Common myeloid progenitor, CD34-positive (primary cell): ENCODE measurements around the gene TTC28.
A peak's percentile ranks its signal among the peaks of the same experiment; 100 is the strongest.
"Not testable (repeated sequence)": the region's sequence is repeated elsewhere in the genome, so short reads cannot be mapped to it uniquely, and the experiment has no call there.

Source experiments
- CTCF ChIA-PET: fragments of 350-600 bp; sonication (Branson Sonifier 250); formaldehyde crosslinking; loops from one replicate; lab custom pipeline; 2021; ENCODE audit warnings: antibody characterized with exemption; lab: Charles Lee
- POLR2A ChIA-PET: fragments of 350-600 bp; sonication (Branson Sonifier 250); formaldehyde crosslinking; loops from one replicate; lab custom pipeline; 2021; ENCODE audit warnings: antibody characterized with exemption; lab: Charles Lee
- DNase-seq, 3 donors: peaks; one replicate each; pipeline versions ENCODE4 v3.0.0 to v3.0.0-alpha.2; 2013
- H3K27ac ChIP-seq, 2 experiments: 1 replicate in 1 of 2; 2 replicates in 1 of 2; pipeline ENCODE4 v1.7.0; 2013; ENCODE audit warnings: inconsistent platforms in 2 of 2, low read length in 2 of 2, mild to moderate bottlenecking in 2 of 2, low read depth in 1 of 2, moderate library complexity in 1 of 2; ENCODE audit not compliant: severe bottlenecking in 2 of 2, insufficient read depth in 1 of 2, poor library complexity in 1 of 2
- H3K27me3 ChIP-seq, 5 experiments: replicated peaks in 2 of 5; 1 replicate in 3 of 5; 2 replicates in 2 of 5; pipeline versions ENCODE4 v1.6.1 to v1.7.0; 2013; ENCODE audit warnings: low read length in 4 of 5, mild to moderate bottlenecking in 2 of 5, moderate library complexity in 2 of 5, inconsistent platforms in 1 of 5; ENCODE audit not compliant: insufficient read depth in 5 of 5, control insufficient read depth in 4 of 5
- H3K36me3 ChIP-seq, 4 experiments: 1 replicate in 2 of 4; 2 replicates in 2 of 4; pipeline versions ENCODE4 v1.6.1 to v1.7.0; 2013; ENCODE audit warnings: low read length in 3 of 4, control low read depth in 1 of 4, mild to moderate bottlenecking in 1 of 4; ENCODE audit not compliant: control insufficient read depth in 4 of 4, insufficient read depth in 4 of 4
- H3K4me1 ChIP-seq, 4 experiments: 1 replicate in 3 of 4; 2 replicates in 1 of 4; pipeline versions ENCODE4 v1.6.1 to v1.7.1; 2013; ENCODE audit warnings: low read length in 3 of 4, mild to moderate bottlenecking in 3 of 4, control low read depth in 1 of 4, inconsistent platforms in 1 of 4, moderate library complexity in 1 of 4; ENCODE audit not compliant: control insufficient read depth in 4 of 4, insufficient read depth in 4 of 4; ENCODE audit errors: control extremely low read depth in 1 of 4
- H3K4me3 ChIP-seq, 7 experiments: 1 replicate in 4 of 7; 2 replicates in 3 of 7; pipeline versions ENCODE4 v1.5.1 to v1.7.0; 2013; ENCODE audit warnings: mild to moderate bottlenecking in 7 of 7, low read length in 6 of 7, moderate library complexity in 6 of 7, inconsistent platforms in 2 of 7, low read depth in 2 of 7, control low read depth in 1 of 7; ENCODE audit not compliant: insufficient read depth in 4 of 7, control insufficient read depth in 1 of 7; ENCODE audit errors: extremely low read depth in 1 of 7
- H3K9me3 ChIP-seq, 5 experiments: 1 replicate in 4 of 5; 2 replicates in 1 of 5; pipeline versions ENCODE4 v1.6.1 to v1.7.1; 2013; ENCODE audit warnings: low read length in 4 of 5, mild to moderate bottlenecking in 2 of 5, inconsistent platforms in 1 of 5, low read depth in 1 of 5, moderate library complexity in 1 of 5; ENCODE audit not compliant: control insufficient read depth in 4 of 5, insufficient read depth in 2 of 5; ENCODE audit errors: control extremely low read depth in 1 of 5
- WGBS: methylation state at CpG from one replicate; pipeline ENCODE4 v1.1.5; 2013; ENCODE audit not compliant: insufficient coverage; 5-methylcytosine and 5-hydroxymethylcytosine counted together

The TTC28 gene

DNA sequence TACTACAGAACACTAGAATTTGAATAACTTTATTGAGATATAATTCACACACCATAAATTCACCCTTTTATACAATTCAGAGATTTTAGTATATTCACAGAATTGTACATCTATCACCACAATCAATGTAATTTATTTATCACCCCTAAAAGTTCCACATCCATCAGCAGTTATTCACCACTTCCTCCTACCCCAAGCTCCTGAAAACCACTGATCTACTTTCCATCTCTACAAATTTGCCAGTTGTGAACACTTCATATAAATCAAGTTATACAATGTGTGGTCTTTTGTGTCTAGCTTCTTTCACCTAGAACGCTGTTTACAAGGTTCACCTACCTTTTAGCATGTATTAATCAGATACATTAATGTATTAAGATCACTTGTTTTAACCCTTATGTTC is 179.6 kb downstream of the TTC28 start:
- Histone ChIP-seq H3K4me1 (peaks cover 0 to 9% (median 3%) of the 10 kb centered on the region in 4 experiments), H3K9me3 (no peaks in the 10 kb centered on the region), H3K27ac (no peak overlapping the region), H3K36me3 (no peaks in the 10 kb centered on the region), H3K27me3 (no peaks in the 10 kb centered on the region), H3K4me3 (peak overlapping the region in 1 of 7 experiments; percentile 42)
- peak; percentile 2 to 63 (median 45) for DNase-seq
- whole genome bisulfite sequencing, result no CpG with 5 or more reads among the region's 1 CpG
- POLR2A ChIA-PET, result no interaction called here
- CTCF ChIA-PET, result no interaction called here

DNA sequence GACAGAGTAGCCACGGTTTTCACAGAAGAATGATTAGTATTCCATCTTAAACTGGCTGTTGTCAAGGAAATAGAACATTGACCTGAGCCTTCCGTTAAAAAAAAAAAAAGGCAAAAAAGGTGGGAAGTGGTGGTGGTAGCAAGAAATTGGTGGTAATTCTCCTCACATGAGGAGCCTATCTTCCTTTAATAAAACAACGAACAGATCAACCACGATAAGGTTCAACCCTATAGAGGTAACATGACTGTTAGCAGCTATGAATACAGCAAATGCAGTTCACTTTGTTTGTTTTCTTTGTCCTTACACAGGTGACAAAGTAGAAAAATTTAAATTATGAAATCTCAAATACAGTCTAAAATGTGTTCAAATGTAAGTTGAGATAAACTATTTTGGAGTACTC is 181.6 kb downstream of the TTC28 start:
- H3K27ac ChIP-seq, result no peak overlapping the region
- H3K36me3 ChIP-seq, result no peaks in the 10 kb centered on the region
- no CpG with 5 or more reads among the region's 4 CpGs for WGBS
- no peaks in the 10 kb centered on the region for H3K9me3 ChIP-seq
- no peak for DNase-seq
- H3K27me3 ChIP-seq, result no peaks in the 10 kb centered on the region
- H3K4me3 ChIP-seq, result no peak overlapping the region
- peaks cover 0 to 9% (median 3%) of the 10 kb centered on the region in 4 experiments for H3K4me1 ChIP-seq
- CTCF ChIA-PET, result no interaction called here
- POLR2A ChIA-PET, result no interaction called here

DNA sequence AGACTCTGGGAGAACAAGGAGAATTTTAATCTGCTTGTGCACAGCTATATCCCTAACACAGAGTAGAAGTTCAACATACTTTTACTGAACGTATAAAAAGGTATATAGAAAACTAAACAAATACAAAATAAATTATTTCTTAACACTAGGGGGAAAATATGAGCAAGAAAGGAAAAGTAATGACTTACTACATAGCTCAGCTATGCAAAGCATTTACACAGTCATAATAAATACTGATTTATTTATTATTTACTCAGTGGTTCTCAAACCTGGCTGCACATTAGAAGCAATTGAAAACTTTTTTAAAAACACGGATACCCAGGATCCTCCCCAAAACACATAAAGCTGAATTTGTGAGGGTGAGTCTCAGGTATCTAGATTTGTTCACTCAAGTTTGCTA is 182.5 kb downstream of the TTC28 start:
- peaks cover 0 to 9% (median 3%) of the 10 kb centered on the region in 4 experiments for H3K4me1 ChIP-seq
- no peaks in the 10 kb centered on the region for H3K27me3 ChIP-seq
- POLR2A ChIA-PET, result no interaction called here
- WGBS, result no CpG with 5 or more reads among the region's 2 CpGs
- no peak for DNase-seq
- no peak overlapping the region for H3K4me3 ChIP-seq
- no peaks in the 10 kb centered on the region for H3K36me3 ChIP-seq
- H3K27ac ChIP-seq, result no peak overlapping the region
- CTCF ChIA-PET, result no interaction called here
- H3K9me3 ChIP-seq, result no peaks in the 10 kb centered on the region

DNA sequence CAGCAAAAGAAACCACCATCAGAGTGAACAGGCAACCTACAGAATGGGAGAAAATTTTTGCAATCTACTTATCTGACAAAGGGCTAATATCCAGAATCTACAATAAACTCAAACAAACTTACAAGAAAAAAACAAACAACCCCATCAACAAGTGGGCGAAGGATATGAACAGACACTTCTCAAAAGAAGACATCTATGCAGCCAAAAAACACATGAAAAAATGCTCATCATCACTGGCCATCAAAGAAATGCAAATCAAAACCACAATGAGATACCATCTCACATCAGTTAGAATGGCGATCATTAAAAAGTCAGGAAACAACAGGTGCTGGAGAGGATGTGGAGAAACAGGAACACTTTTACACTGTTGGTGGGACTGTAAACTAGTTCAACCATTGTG is 188.4 kb downstream of the TTC28 start:
- POLR2A ChIA-PET, H3K27ac ChIP-seq, H3K27me3 ChIP-seq: not testable (repeated sequence)

DNA sequence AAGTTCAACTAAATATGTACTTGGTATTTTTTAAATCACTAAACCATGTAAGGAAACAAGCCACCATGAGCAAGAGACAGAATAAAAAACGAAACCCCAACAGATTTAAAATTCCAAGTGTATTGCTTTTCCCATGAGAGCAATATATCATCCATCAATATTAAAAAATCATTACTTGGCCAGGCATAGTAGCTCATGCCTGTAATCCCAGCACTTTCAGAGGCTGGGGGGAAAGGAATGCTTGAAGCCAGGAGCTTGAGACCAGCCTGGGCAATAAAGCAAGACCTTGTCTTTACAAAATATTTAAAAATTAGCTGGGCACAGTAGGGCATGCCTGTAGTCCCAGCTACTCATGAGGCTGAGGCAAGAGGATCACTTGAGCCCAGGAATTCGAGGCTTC is 190.8 kb downstream of the TTC28 start:
- Histone ChIP-seq H3K4me3 (no peak overlapping the region), H3K27me3 (no peaks in the 10 kb centered on the region), H3K36me3 (no peaks in the 10 kb centered on the region), H3K9me3 (no peaks in the 10 kb centered on the region), H3K27ac (no peak overlapping the region), H3K4me1 (no peaks in the 10 kb centered on the region)
- peak in 1 of 3 donors; percentile 20 for DNase-seq
- CTCF ChIA-PET, result no interaction called here
- WGBS, result 25% methylated on average over 1 of the region's 2 CpGs
- POLR2A ChIA-PET, result interaction anchor here (0.7 kb wide), 1 partner anchor 87 kb away, joined by 5 read pairs; no protein-coding TSS in a partner anchor

More for the DNA sequence above, 188.4 kb downstream of the TTC28 start:
- H3K4me1 ChIP-seq, DNase-seq, H3K9me3 ChIP-seq, CTCF ChIA-PET, H3K36me3 ChIP-seq, H3K4me3 ChIP-seq: not testable (repeated sequence)
- no CpG with 5 or more reads among the region's 2 CpGs for WGBS

DNA sequence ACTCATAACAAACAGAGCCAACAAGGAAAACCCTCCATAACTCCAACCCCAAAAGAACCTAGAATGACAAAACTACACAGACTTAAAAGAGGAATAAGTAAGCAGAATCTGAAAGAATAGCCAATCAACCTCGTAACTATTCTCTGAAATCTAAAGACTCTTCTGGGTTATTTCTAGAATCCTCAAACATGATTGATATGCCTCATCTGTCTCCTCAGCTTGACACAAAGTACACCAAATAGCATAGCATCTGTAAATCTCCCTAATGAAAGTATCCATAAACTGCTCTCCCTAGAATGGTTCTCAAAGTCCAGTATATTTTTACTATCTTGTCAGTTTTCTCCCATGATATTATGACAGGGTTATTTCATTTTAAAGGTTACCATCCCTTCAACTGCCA is 195.0 kb downstream of the TTC28 start:
- no peak overlapping the region for H3K4me3 ChIP-seq
- ChIA-PET CTCF (no interaction called here), POLR2A (no interaction called here)
- no peak overlapping the region for H3K27ac ChIP-seq
- H3K27me3 ChIP-seq, result no peaks in the 10 kb centered on the region
- no peaks in the 10 kb centered on the region for H3K9me3 ChIP-seq
- H3K36me3 ChIP-seq, result no peaks in the 10 kb centered on the region
- WGBS, result no CpG with 5 or more reads among the region's 1 CpG
- H3K4me1 ChIP-seq, result no peaks in the 10 kb centered on the region
- DNase-seq, result no peak

DNA sequence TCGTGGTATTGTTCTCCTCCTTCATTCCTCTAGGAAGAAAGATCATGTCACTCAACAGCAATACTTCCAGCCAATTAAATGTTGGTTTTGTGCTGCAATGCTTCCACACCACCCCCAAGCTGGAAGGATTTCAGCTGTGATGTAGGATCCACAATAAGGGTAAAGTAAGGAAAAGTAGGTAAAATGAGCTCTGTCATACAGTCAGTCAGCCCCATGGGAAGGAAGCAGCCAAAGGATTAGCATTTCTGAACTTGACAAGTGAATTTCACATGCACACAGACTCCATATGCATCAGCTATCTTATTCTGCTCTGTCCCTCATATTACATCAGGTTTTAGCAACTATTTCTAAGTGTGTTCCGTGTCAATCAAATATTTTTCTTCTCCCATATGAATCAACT is 197.9 kb downstream of the TTC28 start:
- Histone ChIP-seq H3K36me3 (no peaks in the 10 kb centered on the region), H3K9me3 (no peaks in the 10 kb centered on the region), H3K27me3 (no peaks in the 10 kb centered on the region), H3K27ac (no peak overlapping the region), H3K4me1 (no peaks in the 10 kb centered on the region), H3K4me3 (no peak overlapping the region)
- no CpG with 5 or more reads among the region's 2 CpGs for WGBS
- no peak for DNase-seq
- CTCF ChIA-PET, result no interaction called here
- POLR2A ChIA-PET, result no interaction called here
